ENCODE measurements around the gene PCF11.
"Not testable (repeated sequence)": the region's sequence is repeated elsewhere in the genome, so short reads cannot be mapped to it uniquely, and the experiment has no call there.

PCF11 gene

GRCh38 chr11:83192606-83193245 is 35.8 kb downstream of the PCF11 start:
- DNase-seq = peak; percentile 63

GRCh38 chr11:83193315-83194280 is 36.7 kb downstream of the PCF11 start, which contains the start of gene ANKRD42:
Gene ANKRD42, plus strand, starts transcription at chr11:83193712. Its CDS starts 959 bp downstream, at chr11:83194671.
- DNase-seq = peak; percentile 100

- DNase-seq = peak; percentile 91
Measured at GRCh38 chr11:83194281-83195142, 37.6 kb downstream of the PCF11 start.

GRCh38 chr11:83195143-83195466 is 38.2 kb downstream of the PCF11 start:
- peak; percentile 46 for DNase-seq

GRCh38 chr11:83195649-83196048 is 38.7 kb downstream of the PCF11 start:
- no peak for DNase-seq

GRCh38 chr11:83200035-83200434 is 43.1 kb downstream of the PCF11 start:
- no peak for DNase-seq

GRCh38 chr11:83205608-83206185 is 48.8 kb downstream of the PCF11 start:
- no peak for DNase-seq

- DNase-seq = no peak
Measured at GRCh38 chr11:83206221-83206620, 49.3 kb downstream of the PCF11 start.

GRCh38 chr11:83206771-83207382 is 49.9 kb downstream of the PCF11 start:
- DNase-seq = not testable (repeated sequence)

GRCh38 chr11:83219095-83219494 is 62.2 kb downstream of the PCF11 start:
- DNase-seq = peak; percentile 69

- DNase-seq = peak; percentile 81
Measured at GRCh38 chr11:83220260-83220659, 63.3 kb downstream of the PCF11 start.

- no peak for DNase-seq
Measured at GRCh38 chr11:83221694-83222093, 64.8 kb downstream of the PCF11 start.

- DNase-seq = no peak
Measured at GRCh38 chr11:83222499-83222898, 65.6 kb downstream of the PCF11 start.

- DNase-seq = no peak
Measured at GRCh38 chr11:83223457-83223856, 66.5 kb downstream of the PCF11 start.

- DNase-seq = no peak
Measured at GRCh38 chr11:83235825-83236224, 78.9 kb downstream of the PCF11 start.

Measured in DMS53 (cell line).